HepG2 (cell line): ENCODE results near the gene FMNL2. TPM values are rescaled to one million over a fixed set of nuclear protein-coding genes. Genes with fewer than 3 reads are reported as not detected.

ENCODE experiments used
- HNRNPLL ChIP-seq: fragments of 200-400 bp; formaldehyde crosslinking; IDR thresholded peaks from 2 replicates; pipeline ENCODE4 v1.6.1; 2017; ENCODE audit warnings: mild to moderate bottlenecking, low read depth, low read length; ENCODE audit not compliant: poor library complexity, severe bottlenecking
- HOXA7 ChIP-seq: sonication (generic); formaldehyde crosslinking; IDR thresholded peaks from 2 replicates; pipeline ENCODE4 v1.8.1; 2022; ENCODE audit warnings: mild to moderate bottlenecking, missing genetic modification reagents, moderate library complexity
- MEIS2 ChIP-seq: sonication (generic); formaldehyde crosslinking; IDR thresholded peaks from 2 replicates; pipeline ENCODE4 v1.9.0; 2021; ENCODE audit warnings: mild to moderate bottlenecking, missing genetic modification reagents
- NFYB ChIP-seq: sonication (generic); formaldehyde crosslinking; IDR thresholded peaks from 2 replicates; pipeline ENCODE4 v1.4.0; 2020; ENCODE audit warnings: missing genetic modification reagents
- NONO ChIP-seq, 2 experiments: fragments of 450-650 bp in 1 of 2; sonication (generic) in 1 of 2; formaldehyde crosslinking in 1 of 2; IDR thresholded peaks in 1 of 2; conservative IDR thresholded peaks in 1 of 2; 2 replicates each; pipeline versions ENCODE4 v1.6.1 to v1.8.0; 2017 to 2022; ENCODE audit warnings: mild to moderate bottlenecking in 1 of 2, missing genetic modification reagents in 1 of 2, moderate library complexity in 1 of 2
- PRMT3 ChIP-seq: sonication (generic); formaldehyde crosslinking; IDR thresholded peaks from 2 replicates; pipeline ENCODE4 v1.8.1; 2022; ENCODE audit warnings: low read depth, mild to moderate bottlenecking, moderate library complexity, missing genetic modification reagents, borderline replicate concordance
- PRPF4 ChIP-seq: fragments of 200-400 bp; formaldehyde crosslinking; IDR thresholded peaks from 2 replicates; pipeline ENCODE4 v1.6.1; 2016; ENCODE audit warnings: low read length, low read depth; ENCODE audit not compliant: poor library complexity, severe bottlenecking
- RFXAP ChIP-seq: sonication (generic); formaldehyde crosslinking; IDR thresholded peaks from 2 replicates; pipeline ENCODE4 v1.4.0; 2020; ENCODE audit warnings: missing genetic modification reagents, borderline replicate concordance
- ZEB1 ChIP-seq: IDR thresholded peaks from 2 replicates; pipeline ENCODE4 v1.6.1; 2012; ENCODE audit warnings: mild to moderate bottlenecking, low read depth, inconsistent platforms; ENCODE audit not compliant: insufficient replicate concordance
- ZFP41 ChIP-seq: sonication (generic); formaldehyde crosslinking; IDR thresholded peaks from 2 replicates; pipeline ENCODE4 v1.4.0; 2020; ENCODE audit warnings: mild to moderate bottlenecking, missing genetic modification reagents, borderline replicate concordance
- ZNF326 ChIP-seq: sonication (generic); formaldehyde crosslinking; IDR thresholded peaks from 2 replicates; pipeline ENCODE4 v1.4.0; 2020; ENCODE audit warnings: missing genetic modification reagents, borderline replicate concordance
- ZNF607 ChIP-seq: sonication (generic); formaldehyde crosslinking; IDR thresholded peaks from 2 replicates; pipeline ENCODE4 v1.5.1; 2020; ENCODE audit warnings: missing genetic modification reagents, mild to moderate bottlenecking, borderline replicate concordance
- ZNF7 ChIP-seq: IDR thresholded peaks from 2 replicates; pipeline ENCODE4 v1.6.1; 2016; ENCODE audit warnings: missing biosample characterization, missing genetic modification reagents
- ZNF83 ChIP-seq: sonication (generic); formaldehyde crosslinking; IDR thresholded peaks from 2 replicates; pipeline ENCODE4 v1.4.0; 2020; ENCODE audit warnings: missing genetic modification reagents, mild to moderate bottlenecking, borderline replicate concordance
- polyA plus RNA-seq, 8 experiments: library from polyadenylated mRNA; depleted of rRNA in 3 of 8; stranded (reverse) in 7 of 8; unstranded in 1 of 8; fragments of >200 nt; fragmentation: Illumina TruSeq in 4 of 8; extraction: Trizol in 4 of 8; gene quantifications; 2 replicates each; pipeline versions ENCODE4 v1.2.1 to v1.2.3, GENCODE V29; 2011 to 2016; ENCODE audit warnings: low read depth in 4 of 8, missing spikeins in 1 of 8, mixed read lengths in 1 of 8; ENCODE audit not compliant: insufficient read depth in 1 of 8
- total RNA-seq, 5 experiments: library from RNA; depleted of rRNA; stranded (reverse); fragments of >200 nt; fragmentation: Illumina TruSeq; extraction: Trizol; gene quantifications; 2 replicates each; pipeline ENCODE4 v1.2.3, GENCODE V29; 2016; ENCODE audit warnings: low read depth in 1 of 5
- TF ChIP-seq, protein P1 (sequence below): sonication (generic); formaldehyde crosslinking; IDR thresholded peaks from 2 replicates; pipeline ENCODE4 v1.4.0; 2020; ENCODE audit warnings: mild to moderate bottlenecking, missing genetic modification reagents
- TF ChIP-seq, protein P2 (sequence below): sonication (generic); formaldehyde crosslinking; IDR thresholded peaks from 2 replicates; pipeline ENCODE4 v1.5.1; 2020; ENCODE audit warnings: mild to moderate bottlenecking, moderate library complexity, missing genetic modification reagents
- TF ChIP-seq, protein P3 (sequence below): sonication (generic); formaldehyde crosslinking; IDR thresholded peaks from 2 replicates; pipeline ENCODE4 v1.9.0; 2021; ENCODE audit warnings: missing genetic modification reagents, borderline replicate concordance

The FMNL2 gene
- total and polyA plus RNA-seq, 2 of the 13 experiments (the other 11 are each of a cell fraction or from before 2014, with no cell fraction given): 66.5 to 67.7 TPM

DNA sequence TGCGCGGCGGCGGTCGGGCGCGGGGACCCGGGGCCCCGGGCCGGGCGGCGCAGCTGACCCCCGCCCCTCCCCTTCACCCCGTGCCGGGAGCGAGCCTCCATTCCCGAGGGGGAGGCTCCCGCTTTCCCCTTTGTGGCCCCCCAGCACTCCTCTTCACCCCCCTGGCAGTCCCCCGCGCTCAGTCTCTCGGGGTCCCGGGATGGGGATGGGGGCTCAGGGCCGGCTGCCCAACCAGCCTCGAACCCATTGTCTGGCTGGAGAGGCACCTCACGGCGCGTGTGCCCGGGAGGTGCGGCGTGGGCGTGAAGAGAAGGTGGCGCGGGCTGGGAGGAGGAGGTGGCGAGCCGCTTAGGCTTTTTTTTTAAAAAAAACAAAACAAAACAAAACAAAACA lies 748 bp downstream of the FMNL2 start (continued):
- TF ChIP-seq, protein P1, sequence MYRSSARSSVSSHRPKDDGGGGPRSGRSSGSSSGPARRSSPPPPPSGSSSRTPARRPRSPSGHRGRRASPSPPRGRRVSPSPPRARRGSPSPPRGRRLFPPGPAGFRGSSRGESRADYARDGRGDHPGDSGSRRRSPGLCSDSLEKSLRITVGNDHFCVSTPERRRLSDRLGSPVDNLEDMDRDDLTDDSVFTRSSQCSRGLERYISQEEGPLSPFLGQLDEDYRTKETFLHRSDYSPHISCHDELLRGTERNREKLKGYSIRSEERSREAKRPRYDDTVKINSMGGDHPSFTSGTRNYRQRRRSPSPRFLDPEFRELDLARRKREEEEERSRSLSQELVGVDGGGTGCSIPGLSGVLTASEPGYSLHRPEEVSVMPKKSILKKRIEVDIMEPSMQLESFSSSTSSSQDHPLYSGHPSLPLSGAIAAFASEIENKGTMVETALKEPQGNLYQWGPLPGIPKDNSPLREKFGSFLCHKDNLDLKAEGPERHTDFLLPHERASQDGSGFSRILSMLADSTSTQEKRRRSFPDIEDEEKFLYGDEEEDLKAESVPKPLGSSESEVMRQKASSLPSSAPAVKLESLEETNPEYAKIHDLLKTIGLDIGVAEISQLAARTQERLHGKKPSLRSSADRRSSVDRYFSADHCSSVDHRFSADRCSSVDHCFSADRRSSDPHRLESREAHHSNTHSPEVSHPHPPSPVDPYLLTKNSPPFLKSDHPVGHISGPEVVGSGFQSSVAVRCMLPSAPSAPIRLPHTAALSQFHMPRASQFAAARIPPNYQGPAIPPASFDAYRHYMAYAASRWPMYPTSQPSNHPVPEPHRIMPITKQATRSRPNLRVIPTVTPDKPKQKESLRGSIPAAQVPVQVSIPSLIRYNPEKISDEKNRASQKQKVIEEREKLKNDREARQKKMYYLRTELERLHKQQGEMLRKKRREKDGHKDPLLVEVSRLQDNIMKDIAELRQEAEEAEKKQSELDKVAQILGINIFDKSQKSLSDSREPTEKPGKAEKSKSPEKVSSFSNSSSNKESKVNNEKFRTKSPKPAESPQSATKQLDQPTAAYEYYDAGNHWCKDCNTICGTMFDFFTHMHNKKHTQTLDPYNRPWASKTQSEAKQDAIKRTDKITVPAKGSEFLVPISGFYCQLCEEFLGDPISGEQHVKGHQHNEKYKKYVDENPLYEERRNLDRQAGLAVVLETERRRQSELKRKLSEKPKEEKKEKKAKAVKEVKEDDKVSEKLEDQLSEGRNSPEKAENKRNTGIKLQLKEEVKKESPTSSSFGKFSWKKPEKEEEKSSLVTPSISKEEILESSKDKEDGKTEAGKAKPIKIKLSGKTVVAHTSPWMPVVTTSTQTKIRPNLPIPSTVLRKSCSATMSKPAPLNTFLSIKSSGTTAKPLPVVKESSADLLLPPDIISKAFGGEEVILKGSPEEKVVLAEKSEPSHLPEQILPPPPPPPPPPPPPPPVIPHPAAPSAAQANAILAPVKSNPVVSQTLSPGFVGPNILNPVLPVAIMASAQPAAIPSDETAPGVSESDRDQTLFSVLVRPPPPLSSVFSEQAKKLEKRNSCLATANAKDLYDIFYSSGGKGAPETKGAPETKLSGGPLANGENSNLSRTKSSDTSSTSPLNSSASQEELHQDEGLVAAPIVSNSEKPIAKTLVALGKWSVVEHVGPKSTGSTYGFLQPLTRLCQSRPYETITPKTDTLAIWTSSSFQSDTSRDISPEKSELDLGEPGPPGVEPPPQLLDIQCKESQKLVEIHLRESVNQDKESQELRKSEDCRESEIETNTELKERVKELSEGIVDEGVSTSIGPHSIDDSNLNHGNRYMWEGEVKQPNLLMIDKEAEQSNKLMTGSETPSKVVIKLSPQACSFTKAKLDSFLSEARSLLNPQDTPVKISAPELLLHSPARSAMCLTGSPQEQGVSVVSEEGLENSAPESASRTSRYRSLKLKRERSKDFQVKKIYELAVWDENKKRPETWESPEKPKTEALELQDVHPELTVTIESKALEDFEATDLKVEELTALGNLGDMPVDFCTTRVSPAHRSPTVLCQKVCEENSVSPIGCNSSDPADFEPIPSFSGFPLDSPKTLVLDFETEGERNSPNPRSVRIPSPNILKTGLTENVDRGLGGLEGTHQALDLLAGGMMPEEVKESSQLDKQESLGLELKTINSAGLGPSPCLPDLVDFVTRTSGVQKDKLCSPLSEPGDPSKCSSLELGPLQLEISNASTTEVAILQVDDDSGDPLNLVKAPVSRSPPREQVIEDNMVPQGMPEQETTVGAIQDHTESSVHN (CRISPR knock-in tag): no peak
- no peak for TF ChIP-seq ZNF83 (CRISPR knock-in tag)
- TF ChIP-seq PRMT3 (CRISPR knock-in tag): no peak
- TF ChIP-seq ZFP41 (CRISPR knock-in tag): 0 out of 2 replicates have a peak, but pooled peaks have one; percentile 49
- TF ChIP-seq HOXA7 (CRISPR knock-in tag): no peak
- peak; percentile 49 for TF ChIP-seq HNRNPLL
- no peak for TF ChIP-seq MEIS2 (CRISPR knock-in tag)
- no peak for TF ChIP-seq ZEB1
- no peak for TF ChIP-seq PRPF4
- TF ChIP-seq ZNF326 (CRISPR knock-in tag): no peak
- TF ChIP-seq, protein P2, sequence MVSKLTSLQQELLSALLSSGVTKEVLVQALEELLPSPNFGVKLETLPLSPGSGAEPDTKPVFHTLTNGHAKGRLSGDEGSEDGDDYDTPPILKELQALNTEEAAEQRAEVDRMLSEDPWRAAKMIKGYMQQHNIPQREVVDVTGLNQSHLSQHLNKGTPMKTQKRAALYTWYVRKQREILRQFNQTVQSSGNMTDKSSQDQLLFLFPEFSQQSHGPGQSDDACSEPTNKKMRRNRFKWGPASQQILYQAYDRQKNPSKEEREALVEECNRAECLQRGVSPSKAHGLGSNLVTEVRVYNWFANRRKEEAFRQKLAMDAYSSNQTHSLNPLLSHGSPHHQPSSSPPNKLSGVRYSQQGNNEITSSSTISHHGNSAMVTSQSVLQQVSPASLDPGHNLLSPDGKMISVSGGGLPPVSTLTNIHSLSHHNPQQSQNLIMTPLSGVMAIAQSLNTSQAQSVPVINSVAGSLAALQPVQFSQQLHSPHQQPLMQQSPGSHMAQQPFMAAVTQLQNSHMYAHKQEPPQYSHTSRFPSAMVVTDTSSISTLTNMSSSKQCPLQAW: peak; percentile 3; the same call in 1 of the 2 replicates
- no peak for TF ChIP-seq ZNF607 (CRISPR knock-in tag)
- TF ChIP-seq ZNF7: no peak
- no peak for TF ChIP-seq RFXAP (CRISPR knock-in tag)
- no peak for TF ChIP-seq NFYB
- no peak for TF ChIP-seq NONO (IDR thresholded peaks at IDR 0.05)
- TF ChIP-seq NONO (CRISPR knock-in tag; conservative IDR thresholded peaks at IDR 0.05): no peak; the same call in 1 of the 2 replicates
- TF ChIP-seq, protein P3, sequence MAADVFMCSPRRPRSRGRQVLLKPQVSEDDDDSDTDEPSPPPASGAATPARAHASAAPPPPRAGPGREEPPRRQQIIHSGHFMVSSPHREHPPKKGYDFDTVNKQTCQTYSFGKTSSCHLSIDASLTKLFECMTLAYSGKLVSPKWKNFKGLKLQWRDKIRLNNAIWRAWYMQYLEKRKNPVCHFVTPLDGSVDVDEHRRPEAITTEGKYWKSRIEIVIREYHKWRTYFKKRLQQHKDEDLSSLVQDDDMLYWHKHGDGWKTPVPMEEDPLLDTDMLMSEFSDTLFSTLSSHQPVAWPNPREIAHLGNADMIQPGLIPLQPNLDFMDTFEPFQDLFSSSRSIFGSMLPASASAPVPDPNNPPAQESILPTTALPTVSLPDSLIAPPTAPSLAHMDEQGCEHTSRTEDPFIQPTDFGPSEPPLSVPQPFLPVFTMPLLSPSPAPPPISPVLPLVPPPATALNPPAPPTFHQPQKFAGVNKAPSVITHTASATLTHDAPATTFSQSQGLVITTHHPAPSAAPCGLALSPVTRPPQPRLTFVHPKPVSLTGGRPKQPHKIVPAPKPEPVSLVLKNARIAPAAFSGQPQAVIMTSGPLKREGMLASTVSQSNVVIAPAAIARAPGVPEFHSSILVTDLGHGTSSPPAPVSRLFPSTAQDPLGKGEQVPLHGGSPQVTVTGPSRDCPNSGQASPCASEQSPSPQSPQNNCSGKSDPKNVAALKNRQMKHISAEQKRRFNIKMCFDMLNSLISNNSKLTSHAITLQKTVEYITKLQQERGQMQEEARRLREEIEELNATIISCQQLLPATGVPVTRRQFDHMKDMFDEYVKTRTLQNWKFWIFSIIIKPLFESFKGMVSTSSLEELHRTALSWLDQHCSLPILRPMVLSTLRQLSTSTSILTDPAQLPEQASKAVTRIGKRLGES (CRISPR knock-in tag): no peak
